Measurements from ENCODE around the gene ZNF71. TPM values are rescaled to one million over a fixed set of nuclear protein-coding genes. Genes with fewer than 3 reads are reported as not detected.
"Not testable (repeated sequence)": the region's sequence is repeated elsewhere in the genome, so short reads cannot be mapped to it uniquely, and the experiment has no call there.

Gene ZNF71
- total RNA-seq, 1 donor from 2014 or later, result 4.9 TPM

DNA sequence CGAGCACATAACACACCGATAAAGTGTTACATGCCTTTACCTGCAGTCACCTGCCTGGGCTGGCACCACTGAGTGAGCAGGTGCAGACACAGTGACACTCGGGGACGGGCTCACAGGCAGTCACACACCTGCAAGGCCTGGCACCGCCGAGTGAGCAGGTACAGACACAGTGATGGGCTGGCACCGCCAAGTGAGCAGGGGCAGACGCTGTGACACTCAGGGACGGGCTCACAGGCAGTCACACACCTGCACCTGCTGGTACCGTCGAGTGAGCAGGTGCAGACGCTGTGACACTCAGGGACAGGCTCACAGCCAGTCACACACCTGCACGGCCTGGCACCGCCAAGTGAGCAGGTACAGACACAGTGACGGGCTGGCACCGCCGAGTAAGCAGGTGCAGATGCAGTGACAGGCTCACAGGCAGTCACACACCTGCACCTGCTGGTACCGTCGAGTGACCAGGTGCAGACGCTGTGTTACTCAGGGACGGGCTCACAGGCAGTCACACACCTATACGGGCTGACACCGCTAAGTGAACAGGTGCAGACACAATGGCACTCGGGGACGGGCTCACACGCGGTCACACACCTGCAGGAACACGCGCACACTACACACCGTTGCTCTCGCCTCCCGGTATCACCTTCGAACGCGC, 76.0 kb downstream of the ZNF71 start:
- Mint-ChIP-seq H3K27me3 (ENCODE audit: low read depth) (no peaks in the 10 kb centered on the region), H3K9me3 (peaks cover 51% of the 10 kb centered on the region), H3K4me3 (ENCODE audit: low read depth) (peak overlapping the region; percentile 64), H3K4me1 (ENCODE audit: low read depth) (no peaks in the 10 kb centered on the region), H3K36me3 (ENCODE audit: low read depth) (peaks cover 3% of the 10 kb centered on the region), H3K27ac (no peak overlapping the region)
- intact Hi-C loops (cut with micrococcal nuclease), result no loop called here
- DNase-seq (ENCODE audit: low spot score), result no peak

DNA sequence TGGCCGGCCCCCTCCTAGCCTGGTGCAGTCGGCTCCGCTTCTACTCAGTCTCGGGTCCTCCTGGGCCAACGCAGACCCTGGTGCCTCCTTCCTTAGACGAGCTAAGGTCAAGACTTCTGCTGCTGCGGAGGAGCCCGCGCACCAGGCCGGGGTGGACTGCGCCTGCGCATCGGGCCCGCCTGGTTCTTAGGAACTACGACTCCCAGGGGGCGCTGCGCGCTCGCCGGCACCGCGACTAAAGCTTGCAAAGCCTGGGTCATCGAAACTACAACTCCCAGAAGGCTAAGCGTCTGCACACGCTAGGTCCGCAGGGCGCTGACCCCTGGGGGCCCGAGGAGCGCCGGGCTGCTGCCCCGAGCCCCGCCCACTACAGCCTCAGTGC, 76.5 kb downstream of the ZNF71 start, which contains the start of gene ZNF835:
ZNF835 (minus strand) TSS at position 145 of the 382 bp plus-strand sequence. CDS start 6,559 bp downstream, outside the sequence.
- Mint-ChIP-seq H3K9me3 (peaks cover 51% of the 10 kb centered on the region), H3K36me3 (ENCODE audit: low read depth) (peaks cover 3% of the 10 kb centered on the region), H3K4me1 (ENCODE audit: low read depth) (no peaks in the 10 kb centered on the region), H3K27ac (no peak within 1 kb of the TSS), H3K4me3 (ENCODE audit: low read depth) (peak within 1 kb of the TSS; percentile 64), H3K27me3 (ENCODE audit: low read depth) (no peaks in the 10 kb centered on the region)
- intact Hi-C loops (cut with micrococcal nuclease), result no loop called here
- DNase-seq (ENCODE audit: low spot score), result peak; percentile 22

DNA sequence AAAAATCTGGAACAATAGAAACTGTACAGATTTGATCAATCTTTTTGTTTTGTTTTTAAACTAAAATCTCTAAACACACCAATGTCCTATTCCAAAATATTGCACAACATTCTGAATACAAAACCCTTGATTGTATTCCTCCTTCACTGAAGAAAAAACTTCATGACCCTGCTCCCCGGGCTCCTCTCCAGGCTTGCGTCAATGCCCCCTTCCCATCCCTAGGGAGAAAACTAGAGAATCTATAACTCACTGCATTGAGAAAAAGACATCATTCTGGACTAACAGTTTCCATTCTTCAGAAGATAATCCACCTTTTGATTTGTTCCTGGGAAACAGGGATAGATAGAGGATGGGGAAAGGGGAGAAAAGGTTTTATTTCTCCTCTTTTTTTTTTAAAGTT, 77.5 kb downstream of the ZNF71 start:
- H3K27me3 Mint-ChIP-seq (ENCODE audit: low read depth); intact Hi-C loops (cut with micrococcal nuclease); DNase-seq (ENCODE audit: low spot score); H3K36me3 Mint-ChIP-seq (ENCODE audit: low read depth); H3K4me1 Mint-ChIP-seq (ENCODE audit: low read depth); H3K27ac Mint-ChIP-seq; H3K4me3 Mint-ChIP-seq (ENCODE audit: low read depth): not testable (repeated sequence)
- peaks cover 45% of the 10 kb centered on the region for H3K9me3 Mint-ChIP-seq

Other genes with a start within 250 kb of the ZNF71 start
- gene ZNF582, start 201.8 kb upstream of the ZNF71 start, total RNA-seq, result 1.3 and 1.4 TPM in 2 replicates
- 1.5 and 1.7 TPM in 2 replicates for gene ZNF583, start 191.0 kb upstream of the ZNF71 start, total RNA-seq
- gene ZNF667, start 118.0 kb upstream of the ZNF71 start, total RNA-seq, result 0.09 TPM in 2 replicates
- gene ZNF471, start 87.4 kb upstream of the ZNF71 start, total RNA-seq, result 0.05 TPM in 2 replicates
- 1.2 and 2.8 TPM in 2 replicates for gene ZFP28, start 56.4 kb upstream of the ZNF71 start, total RNA-seq
- 2.1 and 3.3 TPM in 2 replicates for gene ZNF470, start 27.8 kb upstream of the ZNF71 start, total RNA-seq
- gene SMIM17, start 47.9 kb downstream of the ZNF71 start, total RNA-seq, result not detected in 2 replicates
- 0.09 and 0.30 TPM in 2 replicates for gene ZNF835, start 76.5 kb downstream of the ZNF71 start, total RNA-seq
- gene PEG3, start 245.4 kb downstream of the ZNF71 start, total RNA-seq, result not detected in 2 replicates
- not detected in 2 replicates for gene ZIM2, start 245.4 kb downstream of the ZNF71 start, total RNA-seq

Measured in activated T-helper 2 cell treated with anti-CD3 and anti-CD28 coated beads, Interferon-gamma antibody, Interleukin-2, Interleukin-4, amounts not matched to agents 10 μg/mL and 5 μg/mL and 100 μg/mL, durations not matched to agents 14 hours and 24 hours and 36 hours (primary cell).